ENCODE results near the gene H19.

The H19 gene

GRCh38 chr11:1948389-1948788 lies 49.3 kb downstream of the H19 start:
- no peak for TF ChIP-seq CTCF (conservative IDR thresholded peaks at IDR 0.05)
- H3K27ac ChIP-seq = no peak overlapping the region

- H3K27ac ChIP-seq = no peak overlapping the region
- TF ChIP-seq CTCF (conservative IDR thresholded peaks at IDR 0.05) = no peak
Measured at GRCh38 chr11:1947592-1948237, 49.9 kb downstream of the H19 start.

GRCh38 chr11:1946812-1947484 lies 50.7 kb downstream of the H19 start, which contains the start of gene MRPL23:
Gene MRPL23, plus strand, starts transcription at chr11:1947332. Its CDS starts 31 bp downstream, at chr11:1947363.
- no peak for TF ChIP-seq CTCF (conservative IDR thresholded peaks at IDR 0.05)

More at GRCh38 chr11:1946812-1947484, 50.7 kb downstream of the H19 start, which contains the start of gene MRPL23:
- H3K27ac ChIP-seq = no peak within 1 kb of the TSS
